ENCODE measurements around the gene MATR3.

GRCh38 chr5:139282197-139282557 lies 11.4 kb upstream of the MATR3 start:
- TF ChIP-seq CTCF (conservative IDR thresholded peaks at IDR 0.05; ENCODE audit: low read depth, low read length) = no peak
- TF ChIP-seq EZH2 (IDR thresholded peaks at IDR 0.05; ENCODE audit: low read length, unreplicated experiment) = no peak
- TF ChIP-seq EZH2phosphoT487 (IDR thresholded peaks at IDR 0.05; ENCODE audit: borderline replicate concordance, low read length) = no peak

Data from PC-3 (cell line).